GM18526 (cell line): ENCODE data around the gene C1QTNF8.

Experiments
- POLR2A ChIP-seq: IDR thresholded peaks from 3 replicates; pipeline ENCODE4 v1.6.1; 2011; ENCODE audit not compliant: insufficient read length; ENCODE audit errors: extremely low read depth

The C1QTNF8 gene

DNA sequence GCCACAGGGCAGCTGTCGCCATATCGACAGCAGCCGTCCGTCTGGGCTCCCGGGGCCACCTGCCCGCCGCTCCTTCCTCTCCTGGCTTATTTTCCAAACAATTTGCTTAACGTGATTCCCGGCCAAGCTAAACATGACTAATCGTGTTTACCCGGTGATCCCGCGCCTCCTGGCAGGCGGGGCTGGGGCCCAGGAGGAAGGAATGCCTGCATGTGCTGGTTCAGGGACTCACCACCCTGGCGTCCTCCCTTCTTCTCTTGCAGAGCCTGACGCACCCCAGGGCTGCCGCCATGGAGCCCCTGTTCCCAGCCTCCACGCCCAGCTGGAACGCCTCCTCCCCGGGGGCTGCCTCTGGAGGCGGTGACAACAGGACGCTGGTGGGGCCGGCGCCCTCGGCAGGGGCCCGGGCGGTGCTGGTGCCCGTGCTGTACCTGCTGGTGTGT lies 17.4 kb downstream of the C1QTNF8 start:
- TF ChIP-seq POLR2A, result no peak

DNA sequence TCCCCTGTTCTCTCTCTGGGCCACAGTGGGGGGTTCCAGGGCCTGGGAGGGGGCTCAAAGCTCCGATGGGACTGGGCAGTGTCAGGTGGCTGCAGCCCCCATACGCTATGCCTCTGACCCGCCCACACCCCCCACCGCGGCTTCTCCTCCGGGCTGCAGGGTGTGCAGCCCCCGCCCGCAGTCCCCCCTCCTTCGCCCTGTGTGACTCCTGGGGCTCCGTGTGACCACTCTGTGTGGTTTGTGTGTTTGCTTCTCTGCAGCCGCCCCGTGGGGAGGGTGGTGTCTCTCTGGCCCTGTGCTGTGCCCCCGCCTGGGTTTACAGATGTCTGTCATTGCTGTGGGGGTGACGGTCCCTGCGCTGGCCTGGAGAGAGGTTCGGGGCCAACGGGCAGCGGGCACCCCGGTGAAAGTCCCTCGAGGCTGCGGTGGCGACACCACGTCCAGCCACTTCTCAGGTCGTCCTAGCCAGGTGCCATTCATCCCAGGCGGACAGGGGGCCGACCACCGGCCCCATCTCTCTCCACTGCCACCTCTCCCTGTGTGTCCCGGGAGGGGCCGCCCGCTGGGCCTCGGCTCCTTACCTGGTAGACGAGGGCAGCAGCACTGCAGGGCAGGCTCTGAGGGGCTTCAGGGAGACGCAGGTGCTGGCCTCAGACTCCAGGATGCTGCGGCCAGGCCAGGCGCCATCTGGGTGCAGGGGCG lies 18.0 kb downstream of the C1QTNF8 start:
- no peak for TF ChIP-seq POLR2A

DNA sequence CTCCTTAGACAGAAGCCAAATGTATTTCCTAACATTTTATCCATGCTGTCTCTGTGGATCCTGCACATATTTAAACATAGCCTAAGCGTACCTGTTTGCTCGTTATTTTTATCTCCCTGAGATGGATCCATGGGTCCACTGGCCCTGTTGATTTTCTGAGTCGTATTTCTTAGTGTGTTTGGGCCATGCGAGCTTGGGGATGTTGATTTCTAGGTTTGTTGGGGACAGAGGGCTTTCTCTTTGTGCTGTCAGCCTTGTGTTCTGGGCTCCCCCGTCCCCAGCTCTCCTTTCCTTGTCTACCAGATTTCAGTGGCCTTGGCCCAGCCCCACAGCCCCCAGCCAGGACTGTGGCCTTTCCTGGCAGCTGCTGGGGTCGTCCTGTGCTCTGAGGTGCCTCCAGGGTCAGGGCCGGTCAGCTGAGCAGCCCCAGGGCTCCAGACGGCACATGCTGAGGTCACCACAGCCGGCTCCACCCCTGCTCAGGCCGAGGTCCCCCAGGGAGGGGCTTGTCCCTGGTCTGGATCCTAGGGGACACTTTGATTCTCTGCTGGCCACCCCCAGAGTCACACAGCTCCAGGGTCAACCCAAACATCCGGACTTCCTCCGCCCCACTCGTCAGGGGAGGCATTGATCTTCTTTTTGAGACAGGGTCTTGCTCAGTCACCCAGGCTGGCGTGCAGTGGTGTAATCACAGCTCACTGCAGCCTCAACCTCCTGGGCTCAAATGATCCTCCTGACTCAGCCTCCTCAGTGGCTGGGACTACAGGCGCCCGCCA lies 19.1 kb downstream of the C1QTNF8 start:
- TF ChIP-seq POLR2A, result no peak

DNA sequence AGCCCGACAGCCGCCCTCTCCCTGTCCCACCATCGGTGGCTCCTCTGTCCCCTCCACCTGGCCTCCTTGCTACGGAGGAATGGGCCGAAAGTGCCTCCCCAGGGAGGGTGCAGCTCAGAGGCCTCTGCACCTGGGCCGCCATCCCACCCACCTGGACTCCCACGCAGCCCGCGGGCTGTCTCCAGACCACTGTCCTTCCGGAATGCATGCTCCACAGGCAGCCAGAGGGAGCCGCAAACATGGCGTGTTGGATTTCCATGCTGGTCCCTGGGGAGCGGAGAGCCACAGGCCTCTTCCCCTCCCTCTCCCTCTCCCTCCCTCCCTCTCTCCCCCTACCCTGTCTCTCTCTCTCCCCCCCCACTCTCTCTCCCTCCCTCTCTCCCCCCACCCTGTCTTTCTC lies 20.5 kb downstream of the C1QTNF8 start:
- no peak for TF ChIP-seq POLR2A

DNA sequence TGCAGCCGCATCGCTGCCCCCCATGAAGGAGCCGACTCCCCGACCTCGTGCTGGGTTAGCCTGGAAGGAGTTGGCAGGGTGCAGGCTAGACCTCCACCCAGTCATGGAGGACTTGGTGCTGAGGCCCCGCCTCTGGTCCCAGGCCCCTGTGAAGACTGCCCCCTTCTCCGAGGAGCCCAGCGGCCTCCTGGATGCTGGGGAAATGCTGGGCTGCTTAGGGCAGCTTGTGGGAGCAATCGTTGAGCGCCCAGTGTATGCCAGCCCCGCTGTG lies 21.7 kb downstream of the C1QTNF8 start:
- no peak for TF ChIP-seq POLR2A

DNA sequence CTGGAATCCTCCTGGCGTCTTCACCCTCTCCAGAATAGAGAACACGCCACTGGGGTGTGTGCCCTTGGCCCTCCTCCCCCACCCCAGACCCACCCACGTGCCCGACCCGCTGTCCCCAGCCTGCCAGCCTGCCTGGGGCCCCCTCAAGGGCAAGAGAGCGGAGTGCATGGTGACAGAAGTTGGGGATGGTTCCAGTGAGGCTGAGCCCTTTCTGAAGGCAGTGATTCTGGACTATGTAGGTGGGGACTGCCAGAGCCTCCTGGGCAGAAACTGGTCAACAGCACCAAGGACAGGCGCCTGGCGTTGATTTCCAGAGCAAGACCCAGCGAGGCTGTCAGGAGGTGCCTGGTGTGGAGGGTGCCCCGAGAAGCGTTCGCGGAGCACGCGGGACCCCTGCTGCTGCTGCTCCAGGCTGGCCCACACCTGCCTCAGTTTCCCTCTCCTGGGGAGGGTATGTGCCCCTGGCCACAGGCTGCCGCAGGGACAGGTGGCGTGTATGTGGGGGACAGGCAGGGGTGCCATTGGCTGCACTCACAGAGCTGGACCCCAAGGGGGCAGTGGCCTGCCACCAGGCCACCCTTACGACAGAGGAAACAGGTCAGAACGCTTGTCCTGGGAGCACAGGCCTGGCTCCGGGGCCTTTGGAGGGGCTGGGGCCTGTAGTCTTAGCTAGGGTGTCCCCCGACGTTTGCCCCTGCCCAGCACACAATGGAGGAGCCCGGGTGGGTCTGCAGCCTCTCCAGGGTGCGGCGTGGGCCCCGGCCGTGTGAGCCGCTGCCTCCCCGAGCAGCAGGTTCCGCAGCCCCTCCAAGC lies 22.3 kb downstream of the C1QTNF8 start:
- TF ChIP-seq POLR2A, result no peak

DNA sequence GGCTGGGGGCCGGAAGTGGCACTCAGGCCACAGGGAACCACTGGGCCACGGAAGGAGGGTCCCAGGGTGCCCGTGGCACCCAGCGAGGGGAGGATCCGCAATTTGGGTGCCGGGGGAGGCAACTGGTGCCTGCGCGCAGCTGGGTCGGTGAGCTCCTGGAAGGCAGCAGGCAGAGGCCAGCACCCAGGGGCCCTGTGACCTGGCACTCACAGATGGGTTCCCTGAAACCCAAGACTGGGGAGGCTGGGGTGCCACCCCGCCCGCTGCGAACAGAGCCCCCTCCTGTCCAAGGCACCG lies 22.8 kb downstream of the C1QTNF8 start:
- no peak for TF ChIP-seq POLR2A

DNA sequence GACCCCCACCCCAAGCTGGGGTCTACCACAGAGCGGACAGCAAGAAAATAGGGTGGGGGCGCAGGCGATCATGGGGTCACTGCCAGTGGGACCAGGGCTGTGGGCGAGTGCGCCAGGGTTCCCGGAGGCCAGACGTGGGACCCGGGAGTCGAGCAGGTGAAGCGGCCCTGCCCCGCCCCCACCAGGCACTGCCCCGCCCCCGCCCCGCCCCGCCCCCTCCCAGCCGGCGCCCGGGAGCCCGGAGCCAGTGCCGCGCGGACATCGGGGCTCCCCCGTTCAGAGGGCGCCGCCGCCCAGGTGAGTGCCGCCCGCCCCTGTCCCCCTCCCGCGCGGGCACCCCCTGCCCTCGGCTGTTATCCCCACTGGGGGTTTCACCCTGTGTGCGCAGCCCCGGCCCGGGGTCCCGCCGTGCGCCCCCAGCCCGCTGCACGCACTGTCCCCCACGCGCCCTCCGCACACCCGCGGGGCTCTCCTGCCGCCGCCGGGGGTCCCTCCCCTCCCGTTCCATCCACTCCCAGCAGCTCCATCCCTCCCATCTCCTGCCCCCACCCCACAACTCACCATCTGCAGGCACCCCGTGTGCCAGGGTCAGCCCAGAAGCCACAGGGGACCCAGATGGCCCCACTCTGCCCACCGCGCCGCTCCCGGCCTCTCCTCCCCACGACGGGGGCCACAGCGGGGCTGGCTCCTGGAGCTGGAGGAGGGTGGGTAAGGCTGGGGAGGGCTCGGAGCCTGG lies 23.4 kb downstream of the C1QTNF8 start, which contains the start of gene SSTR5:
Gene SSTR5, plus strand, starts transcription at position 222 of the 736 bp plus-strand sequence. CDS start 6,122 bp downstream, outside the sequence.
- TF ChIP-seq POLR2A, result no peak

DNA sequence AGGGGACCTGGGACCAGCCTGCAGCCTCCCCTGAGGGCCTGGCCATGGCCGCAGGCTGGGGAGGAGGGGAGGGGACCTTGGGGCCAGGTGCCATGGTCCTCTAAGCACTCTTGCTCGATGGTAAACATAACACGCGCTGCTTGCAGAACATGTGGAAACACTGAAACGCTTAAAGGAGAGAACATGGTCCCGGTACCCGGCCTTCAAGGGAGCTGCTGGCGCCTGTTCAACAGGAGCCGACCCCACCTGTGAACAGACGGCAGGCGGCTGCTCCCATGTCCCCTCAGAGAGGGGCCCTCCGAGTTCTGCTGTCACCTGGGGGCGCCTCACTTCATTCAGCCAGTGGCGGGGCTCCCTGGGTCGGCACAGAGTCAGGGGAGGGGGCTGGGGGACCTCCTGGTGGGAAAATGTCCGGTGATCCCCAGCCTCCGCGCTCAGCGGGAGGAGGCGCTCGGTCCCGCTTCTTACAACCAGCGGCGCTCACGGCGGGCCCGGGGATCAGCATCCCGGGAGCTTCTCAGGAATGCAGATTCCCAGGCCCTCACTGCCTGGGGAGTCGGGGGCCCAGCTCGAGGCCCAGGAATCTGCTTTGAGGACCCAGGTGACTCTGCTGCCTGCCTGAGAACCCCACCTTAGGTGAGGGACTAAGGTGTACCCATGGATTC lies 24.4 kb downstream of the C1QTNF8 start:
- no peak for TF ChIP-seq POLR2A

DNA sequence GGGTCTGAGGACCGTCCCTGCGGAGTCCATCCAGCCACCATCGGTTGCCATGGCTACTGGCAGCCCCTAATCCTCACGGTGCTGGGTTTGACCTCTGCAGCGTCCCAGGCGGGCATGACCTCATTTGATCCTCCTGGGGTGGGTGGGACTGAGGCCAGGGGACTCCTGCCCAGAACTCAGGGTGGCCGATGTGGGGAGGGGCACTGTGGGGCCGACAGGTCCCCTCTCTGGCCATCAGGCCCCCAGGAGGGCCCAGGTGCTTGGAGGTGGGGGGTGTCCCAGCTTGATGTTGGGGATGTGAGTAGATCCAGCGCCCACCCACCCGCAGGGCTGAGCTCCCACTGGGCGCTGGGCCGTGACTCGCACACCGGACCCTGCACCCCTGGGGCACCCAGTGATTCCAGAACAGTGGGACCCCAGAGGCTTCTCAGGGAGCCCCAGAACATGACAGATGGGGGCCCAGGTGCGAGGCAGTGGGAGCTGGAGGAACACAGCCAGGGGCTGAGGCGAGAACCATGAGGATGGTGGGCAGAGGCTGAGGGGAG lies 25.1 kb downstream of the C1QTNF8 start:
- no peak for TF ChIP-seq POLR2A

DNA sequence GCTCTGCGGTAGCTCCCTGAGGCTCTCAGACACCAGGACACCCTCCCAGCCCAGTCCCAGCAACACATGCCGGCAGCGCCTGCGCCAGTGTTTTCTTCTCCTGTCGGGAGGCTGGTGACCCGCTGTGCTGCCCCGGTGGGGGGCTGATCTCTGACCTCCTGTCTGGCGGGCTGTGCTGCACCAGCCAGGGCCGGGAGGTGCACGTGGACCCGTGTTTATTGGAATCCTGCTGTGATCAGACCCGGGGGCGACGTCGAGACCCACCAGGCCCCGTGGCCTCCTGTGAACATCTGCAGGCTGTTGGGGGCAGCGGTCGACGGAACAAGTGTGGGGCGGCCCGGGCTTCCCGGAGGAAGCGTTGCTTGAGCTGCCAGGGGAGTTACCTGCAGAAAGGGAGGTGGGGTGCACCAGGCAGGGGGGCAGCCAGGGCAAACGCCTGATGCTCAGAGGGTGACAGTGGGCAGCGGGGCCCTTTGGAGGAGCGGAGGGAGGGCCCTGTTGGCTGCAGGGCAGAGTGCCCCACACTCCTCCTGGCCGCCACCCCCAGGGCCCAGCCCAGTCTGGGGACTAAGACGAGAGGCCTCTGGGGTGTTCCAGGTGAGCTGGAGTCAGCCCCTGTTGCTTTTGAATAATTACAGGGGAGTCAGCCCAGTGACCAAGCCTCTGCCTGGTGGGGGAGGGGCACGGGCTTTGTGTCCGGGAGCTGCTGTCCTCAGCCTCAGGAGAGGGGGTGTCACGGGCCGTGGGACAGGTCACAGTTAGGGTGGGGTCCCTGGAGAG lies 25.8 kb downstream of the C1QTNF8 start:
- TF ChIP-seq POLR2A, result no peak

DNA sequence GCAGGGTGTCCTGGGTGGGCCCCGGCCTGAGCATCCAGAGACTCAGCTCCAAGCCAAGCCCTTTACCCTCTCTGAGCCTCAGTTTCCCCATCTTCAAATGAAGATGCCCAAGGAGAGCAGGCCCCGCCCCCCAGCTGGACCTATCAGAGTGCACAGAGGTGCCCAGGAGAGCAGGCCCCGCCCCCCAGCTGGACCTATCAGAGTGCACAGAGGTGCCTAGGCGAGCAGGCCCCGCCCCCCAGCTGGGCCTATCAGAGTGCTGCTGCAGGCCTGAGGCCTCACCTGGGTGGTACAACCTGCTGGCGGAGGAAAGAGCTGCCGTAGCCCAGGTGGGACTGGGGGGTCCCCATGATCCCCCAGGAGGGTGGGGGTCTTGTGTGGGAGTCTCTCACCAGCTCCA lies 26.9 kb downstream of the C1QTNF8 start:
- no peak for TF ChIP-seq POLR2A

DNA sequence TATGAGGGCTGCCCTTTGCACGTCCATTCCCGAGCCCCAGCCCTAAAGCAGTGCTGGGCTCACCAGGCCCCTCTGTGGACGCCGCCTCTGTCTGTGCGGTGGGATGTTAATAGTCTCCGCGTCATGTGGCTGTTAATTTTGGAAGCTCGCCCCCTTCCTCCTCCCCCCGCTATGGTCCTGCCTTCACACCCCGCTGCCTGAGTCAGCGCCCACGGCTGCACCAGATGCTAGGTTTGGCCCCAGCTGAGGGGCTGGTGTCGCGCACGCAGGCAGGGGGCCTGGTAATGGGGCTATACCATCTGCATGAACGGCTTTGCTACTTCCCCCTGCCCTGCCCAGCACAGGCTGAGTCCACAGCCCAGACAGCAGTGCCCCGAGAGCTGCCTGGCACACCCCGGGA lies 27.6 kb downstream of the C1QTNF8 start:
- no peak for TF ChIP-seq POLR2A

DNA sequence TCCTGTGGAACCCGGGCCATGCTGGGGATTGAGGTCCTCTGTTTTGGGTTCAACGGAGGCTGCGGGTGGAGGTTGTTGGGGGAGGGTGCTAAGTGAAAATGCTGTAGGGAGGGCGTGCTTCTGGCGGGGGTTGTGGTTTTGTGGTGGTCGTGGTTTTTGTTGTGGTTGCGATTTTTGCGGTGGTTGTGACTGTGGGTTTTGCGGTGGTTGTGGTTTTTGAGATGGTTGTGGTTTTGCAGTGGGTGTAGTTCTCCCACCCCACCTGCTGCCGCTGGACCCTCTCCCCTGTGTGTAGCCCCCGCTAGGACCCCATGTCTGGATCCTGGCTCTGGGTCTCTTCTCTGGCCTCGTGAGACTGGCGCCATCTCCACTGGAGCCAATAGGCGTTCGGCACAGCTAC lies 28.4 kb downstream of the C1QTNF8 start:
- no peak for TF ChIP-seq POLR2A

DNA sequence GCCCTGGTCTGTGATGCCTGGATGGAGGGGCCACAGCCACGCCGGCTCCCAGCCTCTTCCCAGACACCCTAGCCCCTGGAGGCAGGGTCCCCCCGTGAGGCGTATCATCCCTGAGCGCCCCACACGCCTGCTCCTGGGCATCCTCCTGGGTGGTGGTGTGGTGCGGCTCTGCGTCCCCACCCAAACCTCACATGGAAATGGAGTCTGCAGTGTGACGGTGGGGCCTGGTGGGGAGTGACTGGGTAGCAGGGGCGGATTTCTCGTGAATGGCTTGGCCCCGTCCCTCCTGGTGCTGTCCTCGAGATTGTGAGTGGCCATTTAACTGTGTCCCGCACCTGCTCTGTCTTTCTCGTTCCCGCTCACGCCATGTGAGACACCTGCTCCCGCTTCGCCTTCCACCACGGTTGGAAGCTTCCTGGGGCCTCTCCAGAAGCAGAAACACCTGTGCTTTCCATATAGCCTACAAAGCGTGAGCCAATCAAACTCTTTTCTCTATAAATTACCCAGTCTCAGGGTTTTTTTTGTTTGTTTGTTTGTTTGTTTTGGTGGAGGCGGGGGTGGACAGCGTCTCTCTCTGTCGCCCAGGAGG lies 29.4 kb downstream of the C1QTNF8 start:
- TF ChIP-seq POLR2A, result no peak
